ENCODE results near the gene FBXW4. TPM values are rescaled to one million over a fixed set of nuclear protein-coding genes. Genes with fewer than 3 reads are reported as not detected.

The FBXW4 gene
- total and polyA plus RNA-seq, 9 of the 15 experiments (the other 6 are each of a cell fraction or from before 2014, with no cell fraction given), result 1.0 to 10.6 (median 5.4) TPM

- no peak for TF ChIP-seq MGA (IDR thresholded peaks at IDR 0.05)
- TF ChIP-seq POLR2G (IDR thresholded peaks at IDR 0.05; ENCODE audit: low read depth, low read length), result peak; percentile 65
- TF ChIP-seq CBX2 (IDR thresholded peaks at IDR 0.05; ENCODE audit: insufficient read depth, low read length, poor library complexity, severe bottlenecking), result no peak
- TF ChIP-seq THRAP3 (IDR thresholded peaks at IDR 0.05; ENCODE audit: borderline replicate concordance), result no peak
- TF ChIP-seq C11orf30 (IDR thresholded peaks at IDR 0.05; ENCODE audit: low read depth), result peak; percentile 81
- no peak for TF ChIP-seq MCM3 (IDR thresholded peaks at IDR 0.05)
- no peak for TF ChIP-seq SREBF1 (IDR thresholded peaks at IDR 0.05; ENCODE audit: borderline replicate concordance, low read depth, low read length)
- TF ChIP-seq RBM22 (IDR thresholded peaks at IDR 0.05; ENCODE audit: low read depth, low read length, poor library complexity, severe bottlenecking), result peak; percentile 65
- TF ChIP-seq KDM5B (IDR thresholded peaks at IDR 0.05; ENCODE audit: insufficient replicate concordance, low read depth, low read length), result peak; percentile 55
- TF ChIP-seq SOX6 (IDR thresholded peaks at IDR 0.05), result no peak
- TF ChIP-seq NUFIP1 (IDR thresholded peaks at IDR 0.05; ENCODE audit: partially characterized antibody), result no peak
- TF ChIP-seq ZNF551 (CRISPR knock-in tag; IDR thresholded peaks at IDR 0.05), result no peak
- peak; percentile 71; the same call in 1 of the 2 replicates for TF ChIP-seq PHF8 (IDR thresholded peaks at IDR 0.05; ENCODE audit: borderline replicate concordance, low read length)
Observed at GRCh38 chr10:101587725-101588653, 107.0 kb downstream of the FBXW4 start, which contains the start of the genes DPCD and POLL (continued).

All from K562 (cell line).